A673 (cell line): ENCODE data around the gene TMEM239. TPM values are rescaled to one million over a fixed set of nuclear protein-coding genes. Genes with fewer than 3 reads are reported as not detected.
"Not testable (repeated sequence)": the region's sequence is repeated elsewhere in the genome, so short reads cannot be mapped to it uniquely, and the experiment has no call there.

Experiments
- BruUV-seq: library from RNA; stranded (reverse); fragments of 400-500 nt; replicated peaks from 2 replicates; lab custom pipeline; 2021; lab: Mats Ljungman, UMichigan
- CTCF ChIA-PET: fragments of 300-600 bp; sonication (Branson Sonifier 250); formaldehyde crosslinking; loops from one replicate; lab custom pipeline; 2022; ENCODE audit warnings: antibody characterized with exemption; lab: Charles Lee
- POLR2A ChIA-PET: fragments of 300-600 bp; sonication (Branson Sonifier 250); formaldehyde crosslinking; loops from one replicate; lab custom pipeline; 2022; ENCODE audit warnings: antibody characterized with exemption; ENCODE audit not compliant: low non-redundant PET; lab: Charles Lee
- DNase-seq: peaks from one replicate; pipeline ENCODE4 v3.0.0-alpha.2; 2015; ENCODE audit warnings: low spot score
- H3K27ac ChIP-seq: fragments of 200-600 bp; sonication (generic); 2 replicates; pipeline ENCODE4 v1.5.1; 2016; ENCODE audit warnings: mixed run types, low read depth, mild to moderate bottlenecking, mixed read lengths, antibody characterized with exemption, low read length; ENCODE audit not compliant: poor library complexity, severe bottlenecking
- H3K27me3 ChIP-seq: fragments of 200-600 bp; sonication (generic); replicated peaks from 2 replicates; pipeline ENCODE4 v1.6.1; 2017; ENCODE audit warnings: mixed run types, low read depth, mild to moderate bottlenecking, mixed read lengths, antibody characterized with exemption, low read length; ENCODE audit not compliant: insufficient read depth, poor library complexity
- H3K36me3 ChIP-seq: fragments of 200-600 bp; sonication (generic); 2 replicates; pipeline ENCODE4 v1.6.1; 2016; ENCODE audit warnings: mixed run types, mild to moderate bottlenecking, mixed read lengths, antibody characterized with exemption, low read length; ENCODE audit not compliant: insufficient read depth, poor library complexity, severe bottlenecking
- H3K4me1 ChIP-seq: fragments of 200-600 bp; sonication (generic); 2 replicates; pipeline ENCODE4 v1.6.1; 2017; ENCODE audit warnings: mixed run types, mild to moderate bottlenecking, mixed read lengths, antibody characterized with exemption, low read length; ENCODE audit not compliant: insufficient read depth, poor library complexity, severe bottlenecking
- H3K4me3 ChIP-seq: fragments of 200-600 bp; sonication (generic); 2 replicates; pipeline ENCODE4 v1.5.1; 2016; ENCODE audit warnings: low read depth, mixed run types, mild to moderate bottlenecking, mixed read lengths, low read length; ENCODE audit not compliant: poor library complexity, severe bottlenecking
- H3K9me3 ChIP-seq: fragments of 200-600 bp; sonication (generic); 2 replicates; pipeline ENCODE4 v1.6.1; 2016; ENCODE audit warnings: mixed run types, low read depth, mild to moderate bottlenecking, mixed read lengths, antibody characterized with exemption, low read length; ENCODE audit not compliant: poor library complexity, severe bottlenecking
- CTCF ChIP-seq: fragments of 300-800, 200-600 bp; sonication (generic); conservative IDR thresholded peaks from 2 replicates; pipeline ENCODE4 v1.5.1; 2017; ENCODE audit warnings: low read depth, mild to moderate bottlenecking, antibody characterized with exemption, low read length, moderate library complexity, mixed read lengths
- EZH2 ChIP-seq: fragments of 200-600 bp; sonication (generic); IDR thresholded peaks from 2 replicates; pipeline ENCODE4 v1.6.1; 2017; ENCODE audit warnings: borderline replicate concordance, low read depth, mild to moderate bottlenecking, mixed read lengths, antibody characterized with exemption, low read length; ENCODE audit not compliant: poor library complexity, severe bottlenecking
- intact Hi-C: fragments of 100-400 bp; cut with micrococcal nuclease; formaldehyde crosslinking; loops from one replicate; pipeline ENCODE4 v1.10.0; 2022; ENCODE audit not compliant: unreplicated experiment
- total RNA-seq: library from RNA; stranded (reverse); gene quantifications from 2 replicates; pipeline ENCODE4 v1.2.3, GENCODE V29; 2021

Gene TMEM239
- total RNA-seq, 1 experiment from 2014 or later = not detected

- Histone ChIP-seq H3K27ac (no peak overlapping the region), H3K27me3 (peaks cover 45% of the 10 kb centered on the region), H3K36me3 (no peaks in the 10 kb centered on the region), H3K9me3 (peaks cover 4% of the 10 kb centered on the region), H3K4me1 (no peaks in the 10 kb centered on the region), H3K4me3 (no peak overlapping the region)
- no peak for DNase-seq
- TF ChIP-seq EZH2 = no peak
- no peak for TF ChIP-seq CTCF
- no TSS peak for BruUV-seq
- intact Hi-C loops = no loop called here
- CTCF ChIA-PET = interaction anchor here (0.6 kb wide), 1 partner anchor 246 kb away, joined by 3 read pairs; no protein-coding TSS in a partner anchor
- POLR2A ChIA-PET = no interaction called here
These were observed 9.8 kb upstream of the TMEM239 start for GRCh38 chr20:2806351-2806701.

- ChIA-PET CTCF (no interaction called here), POLR2A (no interaction called here)
- Histone ChIP-seq H3K36me3 (no peaks in the 10 kb centered on the region), H3K4me1 (no peaks in the 10 kb centered on the region), H3K27me3 (peaks cover 39% of the 10 kb centered on the region), H3K4me3 (no peak overlapping the region), H3K27ac (no peak overlapping the region), H3K9me3 (peaks cover 10% of the 10 kb centered on the region)
- intact Hi-C loops = no loop called here
- DNase-seq = no peak
- TF ChIP-seq EZH2 (no peak), CTCF (no peak)
- BruUV-seq = no TSS peak
These were observed 9.1 kb upstream of the TMEM239 start for GRCh38 chr20:2807019-2807418.

- intact Hi-C loops, BruUV-seq, H3K4me1 ChIP-seq, H3K27ac ChIP-seq, H3K4me3 ChIP-seq, DNase-seq, POLR2A ChIA-PET, H3K36me3 ChIP-seq: not testable (repeated sequence)
- CTCF ChIA-PET = interaction anchor here (0.6 kb wide), 1 partner anchor 115 kb away, joined by 9 read pairs; the partner anchor contains the start of gene EBF4
- Histone ChIP-seq H3K27me3 (peaks cover 30% of the 10 kb centered on the region), H3K9me3 (peaks cover 17% of the 10 kb centered on the region)
These were observed 8.2 kb upstream of the TMEM239 start for GRCh38 chr20:2807929-2808328.

GRCh38 chr20:2809690-2810089, 6.5 kb upstream of the TMEM239 start:
- CTCF ChIA-PET = no interaction called here
- intact Hi-C loops = no loop called here
- no peak overlapping the region for H3K4me3 ChIP-seq
- H3K4me1 ChIP-seq = peaks cover 9% of the 10 kb centered on the region
- peaks cover 17% of the 10 kb centered on the region for H3K9me3 ChIP-seq
- no peak overlapping the region for H3K27ac ChIP-seq
- TF ChIP-seq CTCF (no peak), EZH2 (no peak)
- H3K27me3 ChIP-seq = peaks cover 17% of the 10 kb centered on the region
- no peaks in the 10 kb centered on the region for H3K36me3 ChIP-seq
- DNase-seq = no peak
- POLR2A ChIA-PET = no interaction called here
- BruUV-seq = no TSS peak
